Putamen (tissue), 1 donor: ENCODE results near the gene ACTMAP.
"Not testable (repeated sequence)": the region's sequence is repeated elsewhere in the genome, so short reads cannot be mapped to it uniquely, and the experiment has no call there.

Experiments used
- DNase-seq: peaks from one replicate; pipeline ENCODE4 v3.0.0-alpha.2; 2016; ENCODE audit warnings: low spot score

ACTMAP gene

GRCh38 chr19:40743926-40744325, 6.4 kb downstream of the ACTMAP start:
- DNase-seq: no peak

- DNase-seq: no peak
Observed at GRCh38 chr19:40742886-40743285, 7.4 kb downstream of the ACTMAP start.

GRCh38 chr19:40742477-40742876, 7.8 kb downstream of the ACTMAP start:
- DNase-seq: no peak

- no peak for DNase-seq
Observed at GRCh38 chr19:40741527-40742390, 8.5 kb downstream of the ACTMAP start.

GRCh38 chr19:40740747-40741146, 9.5 kb downstream of the ACTMAP start:
- DNase-seq: no peak

GRCh38 chr19:40739871-40740703, 10.2 kb downstream of the ACTMAP start:
- no peak for DNase-seq

- no peak for DNase-seq
Observed at GRCh38 chr19:40739030-40739839, 11.0 kb downstream of the ACTMAP start.

- DNase-seq: no peak
Observed at GRCh38 chr19:40737102-40737644, 13.1 kb downstream of the ACTMAP start.

GRCh38 chr19:40736661-40737060, 13.6 kb downstream of the ACTMAP start:
- DNase-seq: no peak

- DNase-seq: no peak
Observed at GRCh38 chr19:40735013-40735771, 15.1 kb downstream of the ACTMAP start.

- no peak for DNase-seq
Observed at GRCh38 chr19:40733149-40733548, 17.1 kb downstream of the ACTMAP start.

GRCh38 chr19:40732304-40732703, 18.0 kb downstream of the ACTMAP start:
- not testable (repeated sequence) for DNase-seq

GRCh38 chr19:40730065-40730464, 20.2 kb downstream of the ACTMAP start:
- not testable (repeated sequence) for DNase-seq

GRCh38 chr19:40726279-40726678, 24.0 kb downstream of the ACTMAP start:
- no peak for DNase-seq

GRCh38 chr19:40724855-40725254, 25.4 kb downstream of the ACTMAP start:
- DNase-seq: no peak

GRCh38 chr19:40724315-40724714, 26.0 kb downstream of the ACTMAP start:
- DNase-seq: no peak

- no peak for DNase-seq
Observed at GRCh38 chr19:40723661-40724254, 26.5 kb downstream of the ACTMAP start.

GRCh38 chr19:40721936-40722661, 28.2 kb downstream of the ACTMAP start:
- DNase-seq: no peak

GRCh38 chr19:40721140-40721486, 29.2 kb downstream of the ACTMAP start:
- no peak for DNase-seq

- DNase-seq: no peak
Observed at GRCh38 chr19:40719414-40719894, 30.8 kb downstream of the ACTMAP start.
